Thyroid gland (tissue), 4 donors: ENCODE measurements around the gene MED12.

ENCODE experiments used
- POLR2A ChIP-seq, 2 donors: fragments of 450-650 bp; IDR thresholded peaks; one replicate each; pipeline ENCODE4 v1.6.1; 2017; ENCODE audit warnings: antibody characterized with exemption in 2 of 2, mild to moderate bottlenecking in 2 of 2, moderate library complexity in 1 of 2
- TF ChIP-seq, protein P1 (sequence below), 6 experiments: fragments of 200-600 bp in 3 of 6; fragments of 450-650 bp in 3 of 6; sonication (generic) in 3 of 6; IDR thresholded peaks; one replicate each; pipeline ENCODE4 v1.5.1; 2016 to 2019; ENCODE audit warnings: antibody characterized with exemption in 6 of 6, mild to moderate bottlenecking in 2 of 6, inconsistent platforms in 1 of 6, moderate library complexity in 1 of 6

DNA sequence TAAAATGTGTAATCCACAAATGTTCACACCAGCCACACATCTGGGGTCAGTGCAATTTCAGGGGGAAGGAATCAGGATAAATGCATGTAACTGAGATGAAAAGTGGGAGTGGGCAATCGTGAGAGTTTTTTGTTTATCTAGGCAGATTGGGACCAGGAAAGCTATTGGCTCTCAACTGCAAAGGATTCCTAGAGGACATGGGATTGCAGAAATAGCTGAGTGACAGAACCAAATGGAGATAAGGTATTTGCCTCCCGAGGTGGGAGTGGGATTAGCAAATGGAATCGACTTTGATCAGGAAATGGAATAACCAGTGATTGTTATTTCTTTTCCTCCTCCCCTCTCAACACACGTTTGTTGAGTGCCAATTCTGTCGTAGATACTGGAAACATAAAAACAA, 65.7 kb downstream of the MED12 start:
- TF ChIP-seq, protein P1, sequence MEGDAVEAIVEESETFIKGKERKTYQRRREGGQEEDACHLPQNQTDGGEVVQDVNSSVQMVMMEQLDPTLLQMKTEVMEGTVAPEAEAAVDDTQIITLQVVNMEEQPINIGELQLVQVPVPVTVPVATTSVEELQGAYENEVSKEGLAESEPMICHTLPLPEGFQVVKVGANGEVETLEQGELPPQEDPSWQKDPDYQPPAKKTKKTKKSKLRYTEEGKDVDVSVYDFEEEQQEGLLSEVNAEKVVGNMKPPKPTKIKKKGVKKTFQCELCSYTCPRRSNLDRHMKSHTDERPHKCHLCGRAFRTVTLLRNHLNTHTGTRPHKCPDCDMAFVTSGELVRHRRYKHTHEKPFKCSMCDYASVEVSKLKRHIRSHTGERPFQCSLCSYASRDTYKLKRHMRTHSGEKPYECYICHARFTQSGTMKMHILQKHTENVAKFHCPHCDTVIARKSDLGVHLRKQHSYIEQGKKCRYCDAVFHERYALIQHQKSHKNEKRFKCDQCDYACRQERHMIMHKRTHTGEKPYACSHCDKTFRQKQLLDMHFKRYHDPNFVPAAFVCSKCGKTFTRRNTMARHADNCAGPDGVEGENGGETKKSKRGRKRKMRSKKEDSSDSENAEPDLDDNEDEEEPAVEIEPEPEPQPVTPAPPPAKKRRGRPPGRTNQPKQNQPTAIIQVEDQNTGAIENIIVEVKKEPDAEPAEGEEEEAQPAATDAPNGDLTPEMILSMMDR (IDR thresholded peaks at IDR 0.05) = no peak
- no peak for TF ChIP-seq POLR2A (IDR thresholded peaks at IDR 0.05)
